Measurements from ENCODE around the gene MAGI2.

Gene MAGI2

DNA sequence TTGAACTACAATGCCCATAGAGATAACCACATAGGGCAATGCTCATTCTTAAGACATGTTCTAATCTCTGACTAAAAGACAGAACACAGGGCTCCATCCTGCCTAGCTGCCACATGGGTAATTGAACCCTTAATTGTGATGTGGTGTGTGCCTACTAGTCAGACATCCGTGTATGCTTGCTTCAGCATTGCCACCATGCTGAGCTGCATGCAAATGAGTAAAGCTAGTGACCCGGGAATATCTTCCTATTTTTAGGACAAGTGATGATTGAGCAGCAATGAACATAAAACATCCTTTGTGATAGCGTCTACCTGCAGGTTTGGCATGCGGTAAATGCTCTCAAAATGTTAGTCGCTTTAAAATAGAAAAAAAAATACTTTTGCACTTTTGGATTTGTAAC is 115.8 kb downstream of the MAGI2 start:
- TF ChIP-seq, protein P1, sequence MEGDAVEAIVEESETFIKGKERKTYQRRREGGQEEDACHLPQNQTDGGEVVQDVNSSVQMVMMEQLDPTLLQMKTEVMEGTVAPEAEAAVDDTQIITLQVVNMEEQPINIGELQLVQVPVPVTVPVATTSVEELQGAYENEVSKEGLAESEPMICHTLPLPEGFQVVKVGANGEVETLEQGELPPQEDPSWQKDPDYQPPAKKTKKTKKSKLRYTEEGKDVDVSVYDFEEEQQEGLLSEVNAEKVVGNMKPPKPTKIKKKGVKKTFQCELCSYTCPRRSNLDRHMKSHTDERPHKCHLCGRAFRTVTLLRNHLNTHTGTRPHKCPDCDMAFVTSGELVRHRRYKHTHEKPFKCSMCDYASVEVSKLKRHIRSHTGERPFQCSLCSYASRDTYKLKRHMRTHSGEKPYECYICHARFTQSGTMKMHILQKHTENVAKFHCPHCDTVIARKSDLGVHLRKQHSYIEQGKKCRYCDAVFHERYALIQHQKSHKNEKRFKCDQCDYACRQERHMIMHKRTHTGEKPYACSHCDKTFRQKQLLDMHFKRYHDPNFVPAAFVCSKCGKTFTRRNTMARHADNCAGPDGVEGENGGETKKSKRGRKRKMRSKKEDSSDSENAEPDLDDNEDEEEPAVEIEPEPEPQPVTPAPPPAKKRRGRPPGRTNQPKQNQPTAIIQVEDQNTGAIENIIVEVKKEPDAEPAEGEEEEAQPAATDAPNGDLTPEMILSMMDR (IDR thresholded peaks at IDR 0.05; ENCODE audit: low read depth, low read length), result no peak
- no peak overlapping the region for H3K4me3 ChIP-seq (ENCODE audit: low read depth, low read length)

DNA sequence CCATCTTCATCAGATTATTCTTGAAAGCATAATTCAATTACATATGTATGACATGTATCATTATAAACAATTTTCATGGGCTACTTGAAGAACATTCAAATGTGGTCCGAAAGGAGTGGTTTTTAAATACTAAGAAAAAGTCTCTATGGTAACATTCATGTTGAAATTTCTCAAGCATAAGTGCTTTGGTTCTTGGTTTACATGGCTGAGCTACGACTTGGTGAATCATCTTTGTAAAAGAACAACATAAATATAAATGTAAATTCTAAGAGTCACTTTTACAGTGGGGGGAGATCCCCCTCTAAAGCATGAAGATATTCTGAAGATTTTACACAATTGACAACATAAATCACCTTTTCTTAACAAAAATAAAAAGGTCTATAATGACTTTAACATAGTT is 118.6 kb downstream of the MAGI2 start:
- no peak overlapping the region for H3K4me3 ChIP-seq (ENCODE audit: low read depth, low read length)
- TF ChIP-seq, protein P1 (IDR thresholded peaks at IDR 0.05; ENCODE audit: low read depth, low read length), result no peak

DNA sequence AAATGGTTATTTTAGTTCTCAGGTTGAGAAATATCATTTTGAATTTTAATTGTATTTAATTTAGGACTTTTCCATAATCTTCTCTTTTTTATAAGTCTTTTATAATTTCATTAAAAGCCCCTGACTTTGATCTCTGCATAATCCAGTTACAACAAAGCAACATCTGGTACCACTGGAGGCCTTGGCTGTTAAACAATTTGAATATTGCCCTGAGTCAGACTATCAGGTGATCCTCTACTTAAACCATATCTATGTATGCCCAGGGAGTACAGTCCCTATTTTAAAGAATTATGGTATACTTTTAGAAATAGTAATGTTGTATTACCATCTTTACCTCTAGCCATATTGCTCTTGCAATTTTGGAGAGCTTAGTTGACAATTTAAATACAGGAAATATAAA is 119.1 kb downstream of the MAGI2 start:
- TF ChIP-seq, protein P1 (IDR thresholded peaks at IDR 0.05; ENCODE audit: low read depth, low read length), result no peak
- no peak overlapping the region for H3K4me3 ChIP-seq (ENCODE audit: low read depth, low read length)

DNA sequence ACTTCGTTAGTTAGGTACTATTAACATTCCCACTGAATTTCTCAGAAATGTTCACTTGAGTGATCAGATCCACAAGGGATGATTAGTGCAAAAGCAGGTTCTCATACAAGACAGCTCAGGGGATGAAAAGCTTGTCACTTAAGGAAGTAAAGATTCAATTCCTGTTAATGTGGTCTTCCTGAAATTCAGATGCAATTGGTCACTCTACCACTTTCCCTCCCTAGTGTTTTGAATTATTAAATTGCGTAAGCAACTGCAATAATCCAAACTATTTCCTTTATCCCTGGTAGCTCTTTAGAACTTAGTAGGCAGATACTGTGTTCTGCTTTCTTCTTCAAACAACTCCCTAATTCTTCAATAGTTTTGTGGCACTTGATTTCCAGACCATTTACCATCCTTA is 121.4 kb downstream of the MAGI2 start:
- TF ChIP-seq, protein P1 (IDR thresholded peaks at IDR 0.05; ENCODE audit: low read depth, low read length), result no peak
- no peak overlapping the region for H3K4me3 ChIP-seq (ENCODE audit: low read depth, low read length)

DNA sequence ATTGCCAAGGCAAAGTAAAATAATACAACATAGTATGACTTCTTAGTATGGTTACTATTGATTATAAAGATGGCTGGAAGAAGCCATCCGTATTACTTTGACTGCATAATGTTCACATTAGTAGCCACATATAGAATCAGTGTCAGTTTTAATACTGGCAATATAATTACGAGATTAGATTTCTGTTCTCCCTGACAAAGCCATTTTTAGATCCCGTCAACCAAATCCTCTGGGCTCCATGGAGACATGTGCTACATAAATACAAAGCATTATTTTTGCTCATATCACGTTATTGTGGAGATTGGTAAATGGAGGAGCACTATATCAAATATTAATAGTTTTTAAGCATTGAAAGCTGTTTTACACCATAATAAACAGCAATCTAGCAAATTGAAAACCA is 124.0 kb downstream of the MAGI2 start:
- TF ChIP-seq, protein P1 (IDR thresholded peaks at IDR 0.05; ENCODE audit: low read depth, low read length), result no peak
- H3K4me3 ChIP-seq (ENCODE audit: low read depth, low read length), result no peak overlapping the region

DNA sequence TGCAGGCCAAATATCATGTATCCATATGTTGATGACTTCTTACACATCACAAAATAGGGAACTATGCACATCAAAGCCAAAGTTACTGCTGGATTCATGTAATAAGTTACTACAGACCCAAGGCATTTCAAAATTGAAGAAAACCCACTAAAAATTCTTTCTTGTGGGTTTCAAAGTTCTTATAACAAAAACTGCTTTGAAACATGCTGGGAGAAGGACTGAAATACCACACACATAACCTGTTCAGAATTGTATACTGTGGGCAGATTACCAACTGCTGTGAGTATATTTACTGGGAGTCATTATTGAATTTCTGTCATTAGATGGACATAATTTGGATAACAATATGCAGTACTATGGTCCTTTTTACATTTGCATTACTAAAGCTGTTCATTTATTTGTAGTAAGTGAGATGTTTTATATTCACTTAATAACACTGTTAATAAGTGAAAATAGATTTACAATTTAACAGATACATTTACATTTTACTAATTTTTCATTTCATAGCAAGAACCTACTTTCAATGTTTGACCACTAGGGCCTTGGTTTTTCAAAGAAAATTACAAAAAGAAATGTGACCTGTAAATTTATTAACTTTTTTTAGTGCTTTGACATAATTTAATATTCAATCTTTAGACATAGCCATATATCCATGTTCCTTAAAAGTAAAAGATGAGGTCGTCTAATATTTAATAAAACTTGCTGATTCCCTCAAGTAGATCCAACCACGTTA is 132.6 kb downstream of the MAGI2 start:
- no peak overlapping the region for H3K4me3 ChIP-seq (ENCODE audit: low read depth, low read length)
- TF ChIP-seq, protein P1 (IDR thresholded peaks at IDR 0.05; ENCODE audit: low read depth, low read length), result no peak

DNA sequence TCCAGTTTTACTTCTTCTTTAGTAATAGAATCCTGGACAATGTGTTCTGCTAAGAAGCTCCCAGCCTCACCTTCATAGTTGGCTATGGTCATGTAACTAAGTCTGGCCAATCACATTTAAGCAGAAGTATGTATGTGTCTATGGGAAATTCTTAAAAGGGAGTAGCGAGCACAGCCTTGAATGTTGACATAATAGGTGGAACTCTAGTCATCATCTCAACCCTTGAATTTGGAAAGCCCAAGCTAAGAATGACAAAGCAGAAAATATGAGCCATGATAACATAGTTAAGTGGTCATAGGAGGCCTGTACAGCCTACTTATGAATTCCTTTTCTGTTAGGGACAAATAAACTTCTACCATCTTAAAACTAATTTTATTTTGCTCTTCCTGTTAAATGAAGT is 134.1 kb downstream of the MAGI2 start:
- no peak overlapping the region for H3K4me3 ChIP-seq (ENCODE audit: low read depth, low read length)
- TF ChIP-seq, protein P1 (IDR thresholded peaks at IDR 0.05; ENCODE audit: low read depth, low read length), result no peak
